HepG2 (cell line): ENCODE results near the gene LRBA. TPM values are rescaled to one million over a fixed set of nuclear protein-coding genes. Genes with fewer than 3 reads are reported as not detected.

ENCODE experiments used
- ATAC-seq: fragments of 200-7000 bp; cut with Tn5 transposase; 3 replicates; pipeline ENCODE4 v1.9.1; 2020; ENCODE audit warnings: mild to moderate bottlenecking, moderate library complexity
- BruUV-seq: library from RNA; stranded (reverse); fragments of 400-500 nt; replicated peaks from 2 replicates; lab custom pipeline; 2021; lab: Mats Ljungman, UMichigan
- CTCF ChIA-PET: fragments of 300-600 bp; formaldehyde crosslinking; extraction: SDS; loops from one replicate; lab custom pipeline; 2021; ENCODE audit warnings: low total read pairs, inconsistent platforms, low intra/inter-chr PET ratio; lab: Yijun Ruan, JAX
- POLR2A ChIA-PET: fragments of 350-600 bp; sonication (Branson Sonifier 250); formaldehyde crosslinking; loops from one replicate; lab custom pipeline; 2020; ENCODE audit warnings: antibody characterized with exemption, inconsistent platforms; lab: Yijun Ruan, JAX
- DNase-seq: peaks from one replicate; pipeline ENCODE4 v3.0.0-alpha.2; 2015; ENCODE audit warnings: low spot score
- FAIRE-seq: peaks from 3 replicates; lab custom pipeline; 2011; peaks lifted over from hg19 to GRCh38; lab: Jason Lieb, UNC
- H2AFZ ChIP-seq: one replicate; pipeline ENCODE4 v1.6.1; 2011; ENCODE audit warnings: low read length, inconsistent platforms
- H3K27ac ChIP-seq: fragments of 300-600 bp; 3 replicates; pipeline ENCODE4 v1.8.0; 2011; ENCODE audit warnings: mixed run types, mild to moderate bottlenecking, mixed read lengths, low read length, inconsistent platforms; ENCODE audit not compliant: insufficient read depth; ENCODE audit errors: extremely low read length
- H3K27me3 ChIP-seq, 2 experiments: fragments of 200-600 bp in 1 of 2; 2 replicates in 1 of 2; 3 replicates in 1 of 2; pipeline versions ENCODE4 v1.6.0 to v1.8.0; 2011; ENCODE audit warnings: low read length in 2 of 2, mild to moderate bottlenecking in 2 of 2, moderate library complexity in 2 of 2, inconsistent platforms in 1 of 2; ENCODE audit not compliant: insufficient read depth in 2 of 2, control insufficient read depth in 1 of 2
- H3K36me3 ChIP-seq, 2 experiments: fragments of 200-600 bp in 1 of 2; replicated peaks in 1 of 2; 2 replicates in 1 of 2; 3 replicates in 1 of 2; pipeline versions ENCODE4 v1.5.1 to v1.8.0; 2011; ENCODE audit warnings: low read length in 2 of 2, inconsistent platforms in 1 of 2; ENCODE audit not compliant: insufficient read depth in 2 of 2, control insufficient read depth in 1 of 2
- H3K4me1 ChIP-seq: 2 replicates; pipeline ENCODE4 v1.5.1; 2012; ENCODE audit warnings: low read length, inconsistent platforms; ENCODE audit not compliant: insufficient read depth
- H3K4me2 ChIP-seq: 2 replicates; pipeline ENCODE4 v1.6.0; 2011; ENCODE audit warnings: low read depth, low read length, inconsistent platforms
- H3K4me3 ChIP-seq, 3 experiments: fragments of 200-600 bp in 1 of 3; sonication (generic), shearing (Covaris generic) in 1 of 3; replicated peaks in 1 of 3; 2 replicates each; pipeline ENCODE4 v1.5.1; 2011 to 2016; ENCODE audit warnings: low read length in 3 of 3, inconsistent platforms in 2 of 3, low read depth in 2 of 3, mild to moderate bottlenecking in 2 of 3, control low read depth in 1 of 3, mixed read lengths in 1 of 3; ENCODE audit not compliant: insufficient read depth in 1 of 3
- H3K79me2 ChIP-seq: one replicate; pipeline ENCODE4 v1.6.1; 2011; ENCODE audit warnings: low read length, inconsistent platforms; ENCODE audit not compliant: insufficient read depth
- H3K9ac ChIP-seq: 2 replicates; pipeline ENCODE4 v1.6.0; 2011; ENCODE audit warnings: mild to moderate bottlenecking, low read depth, low read length, inconsistent platforms; ENCODE audit not compliant: insufficient read depth
- H3K9me3 ChIP-seq: 2 replicates; pipeline ENCODE4 v1.5.1; 2012; ENCODE audit warnings: mild to moderate bottlenecking, low read length
- H4K20me1 ChIP-seq: 2 replicates; pipeline ENCODE4 v1.6.0; 2011; ENCODE audit warnings: inconsistent platforms, mild to moderate bottlenecking, low read length, moderate library complexity; ENCODE audit not compliant: insufficient read depth
- ARNT2 ChIP-seq: sonication (generic); formaldehyde crosslinking; IDR thresholded peaks from 2 replicates; pipeline ENCODE4 v1.8.0; 2022; ENCODE audit warnings: mild to moderate bottlenecking, low read depth, missing genetic modification reagents, moderate library complexity
- CREB1 ChIP-seq, 2 experiments: fragments of 450-650 bp in 1 of 2; IDR thresholded peaks; 2 replicates each; pipeline ENCODE4 v1.6.1; 2016 to 2017; ENCODE audit warnings: control low read depth in 1 of 2, mild to moderate bottlenecking in 1 of 2, missing compliant biosample characterization in 1 of 2, missing genetic modification characterization in 1 of 2
- DNMT3B ChIP-seq: conservative IDR thresholded peaks from 2 replicates; pipeline ENCODE4 v1.6.1; 2016; ENCODE audit warnings: missing biosample characterization, control low read depth
- ETS1 ChIP-seq: sonication (generic); formaldehyde crosslinking; IDR thresholded peaks from 2 replicates; pipeline ENCODE4 v1.4.0; 2020; ENCODE audit warnings: missing genetic modification reagents
- MAFG ChIP-seq: sonication (generic); formaldehyde crosslinking; IDR thresholded peaks from 2 replicates; pipeline ENCODE4 v1.5.1; 2020; ENCODE audit warnings: mild to moderate bottlenecking, missing genetic modification reagents
- MXI1 ChIP-seq: IDR thresholded peaks from 3 replicates; pipeline ENCODE4 v1.6.1; 2012; ENCODE audit warnings: low read depth, low read length, inconsistent platforms, borderline replicate concordance
- ZNF446 ChIP-seq: sonication (generic); formaldehyde crosslinking; IDR thresholded peaks from 2 replicates; pipeline ENCODE4 v1.5.0; 2020; ENCODE audit warnings: mild to moderate bottlenecking, missing genetic modification reagents
- ZNF503 ChIP-seq: sonication (generic); formaldehyde crosslinking; IDR thresholded peaks from 2 replicates; pipeline ENCODE4 v1.4.0; 2020; ENCODE audit warnings: missing genetic modification reagents
- WGBS: methylation state at CpG from one replicate; pipeline ENCODE4 v1.1.6; 2017; ENCODE audit warnings: low lambda C conversion rate; 5-methylcytosine and 5-hydroxymethylcytosine counted together
- in situ Hi-C: cut with HindIII; loops from 2 replicates; pipeline ENCODE4 v1.10.0; 2017; ENCODE audit warnings: low pct_unique_long_range_greater_than_20kb; ENCODE audit not compliant: extremely low pct_ligation_motif_present
- intact Hi-C: fragments of 100-400 bp; cut with micrococcal nuclease; formaldehyde crosslinking; loops from one replicate; pipeline ENCODE4 v1.10.0; 2022; ENCODE audit not compliant: unreplicated experiment
- polyA plus RNA-seq, 8 experiments: library from polyadenylated mRNA; depleted of rRNA in 3 of 8; stranded (reverse) in 7 of 8; unstranded in 1 of 8; fragments of >200 nt; fragmentation: Illumina TruSeq in 4 of 8; extraction: Trizol in 4 of 8; gene quantifications; 2 replicates each; pipeline versions ENCODE4 v1.2.1 to v1.2.3, GENCODE V29; 2011 to 2016; ENCODE audit warnings: low read depth in 4 of 8, missing spikeins in 1 of 8, mixed read lengths in 1 of 8; ENCODE audit not compliant: insufficient read depth in 1 of 8
- total RNA-seq, 5 experiments: library from RNA; depleted of rRNA; stranded (reverse); fragments of >200 nt; fragmentation: Illumina TruSeq; extraction: Trizol; gene quantifications; 2 replicates each; pipeline ENCODE4 v1.2.3, GENCODE V29; 2016; ENCODE audit warnings: low read depth in 1 of 5
- TF ChIP-seq, protein P1 (sequence below): sonication (generic); formaldehyde crosslinking; IDR thresholded peaks from 2 replicates; pipeline ENCODE4 v1.5.1; 2020; ENCODE audit warnings: missing genetic modification reagents, mild to moderate bottlenecking, borderline replicate concordance

LRBA gene
- total and polyA plus RNA-seq, 2 of the 13 experiments (the other 11 are each of a cell fraction or from before 2014, with no cell fraction given): 21.0 to 37.2 TPM

DNA sequence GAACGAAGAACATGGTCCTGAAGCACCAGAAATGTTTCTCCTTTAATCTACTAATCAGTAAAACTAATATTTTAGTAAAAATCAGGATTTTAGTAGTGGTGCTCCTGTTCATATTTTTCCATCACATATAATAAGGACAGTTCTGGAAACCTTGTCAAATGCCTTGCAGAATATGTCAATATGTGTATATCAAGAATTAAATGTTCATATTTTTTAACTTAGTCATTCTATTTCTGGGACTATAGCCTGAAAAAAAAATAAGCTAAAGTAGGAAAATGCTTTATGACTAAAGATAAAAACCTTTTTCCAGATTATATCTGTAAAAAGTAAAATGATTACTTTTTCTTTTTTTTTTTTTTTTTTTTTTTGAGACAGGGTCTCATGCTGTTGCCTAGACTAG is 368.1 kb downstream of the LRBA start:
- H3K27ac ChIP-seq: no peak overlapping the region
- POLR2A ChIA-PET: no interaction called here
- in situ Hi-C loops: no loop called here
- WGBS: 97% methylated on average over 1 of the region's 1 CpG
- TF ChIP-seq ZNF446 (no peak), ZNF503 (CRISPR knock-in tag) (no peak), CREB1 (IDR thresholded peaks at IDR 0.05) (no peak), CREB1 (CRISPR knock-in tag; IDR thresholded peaks at IDR 0.05) (no peak), MXI1 (no peak), MAFG (CRISPR knock-in tag) (no peak), ETS1 (CRISPR knock-in tag) (no peak), ARNT2 (CRISPR knock-in tag) (no peak), DNMT3B (CRISPR knock-in tag) (no peak)
- TF ChIP-seq, protein P1, sequence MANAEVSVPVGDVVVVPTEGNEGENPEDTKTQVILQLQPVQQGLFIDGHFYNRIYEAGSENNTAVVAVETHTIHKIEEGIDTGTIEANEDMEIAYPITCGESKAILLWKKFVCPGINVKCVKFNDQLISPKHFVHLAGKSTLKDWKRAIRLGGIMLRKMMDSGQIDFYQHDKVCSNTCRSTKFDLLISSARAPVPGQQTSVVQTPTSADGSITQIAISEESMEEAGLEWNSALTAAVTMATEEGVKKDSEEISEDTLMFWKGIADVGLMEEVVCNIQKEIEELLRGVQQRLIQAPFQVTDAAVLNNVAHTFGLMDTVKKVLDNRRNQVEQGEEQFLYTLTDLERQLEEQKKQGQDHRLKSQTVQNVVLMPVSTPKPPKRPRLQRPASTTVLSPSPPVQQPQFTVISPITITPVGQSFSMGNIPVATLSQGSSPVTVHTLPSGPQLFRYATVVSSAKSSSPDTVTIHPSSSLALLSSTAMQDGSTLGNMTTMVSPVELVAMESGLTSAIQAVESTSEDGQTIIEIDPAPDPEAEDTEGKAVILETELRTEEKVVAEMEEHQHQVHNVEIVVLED (CRISPR knock-in tag): no peak
- ATAC-seq: no peak
- no peak for DNase-seq
- no peaks in the 10 kb centered on the region; the same call in 1 of the 2 replicates for H4K20me1 ChIP-seq
- no peaks in the 10 kb centered on the region for H3K79me2 ChIP-seq
- no peak overlapping the region for H3K4me3 ChIP-seq
- H3K4me1 ChIP-seq: no peaks in the 10 kb centered on the region
- H3K9me3 ChIP-seq: no peaks in the 10 kb centered on the region
- H3K36me3 ChIP-seq: no peaks in the 10 kb centered on the region
- no TSS peak for BruUV-seq
- no peak for FAIRE-seq
- intact Hi-C loops: no loop called here
- H3K27me3 ChIP-seq: no peaks in the 10 kb centered on the region
- H3K9ac ChIP-seq: no peak overlapping the region
- H3K4me2 ChIP-seq: no peak overlapping the region
- no peak overlapping the region for H2AFZ ChIP-seq
- CTCF ChIA-PET: no interaction called here
